Transverse colon (tissue), 3 donors: Measurements from ENCODE around the gene PLCB1.

Experiments used
- POLR2A ChIP-seq: fragments of 450-650 bp; IDR thresholded peaks from one replicate; pipeline ENCODE4 v1.6.1; 2016; ENCODE audit warnings: antibody characterized with exemption, mild to moderate bottlenecking, moderate library complexity
- TF ChIP-seq, protein P1 (sequence below), 5 experiments: fragments of 200-600 bp in 3 of 5; fragments of 450-650 bp in 2 of 5; sonication (generic) in 3 of 5; IDR thresholded peaks; 1 replicate in 2 of 5; 2 replicates in 3 of 5; pipeline ENCODE4 v1.5.1; 2016 to 2017; ENCODE audit warnings: antibody characterized with exemption in 5 of 5, inconsistent platforms in 3 of 5, mild to moderate bottlenecking in 2 of 5, moderate library complexity in 1 of 5

DNA sequence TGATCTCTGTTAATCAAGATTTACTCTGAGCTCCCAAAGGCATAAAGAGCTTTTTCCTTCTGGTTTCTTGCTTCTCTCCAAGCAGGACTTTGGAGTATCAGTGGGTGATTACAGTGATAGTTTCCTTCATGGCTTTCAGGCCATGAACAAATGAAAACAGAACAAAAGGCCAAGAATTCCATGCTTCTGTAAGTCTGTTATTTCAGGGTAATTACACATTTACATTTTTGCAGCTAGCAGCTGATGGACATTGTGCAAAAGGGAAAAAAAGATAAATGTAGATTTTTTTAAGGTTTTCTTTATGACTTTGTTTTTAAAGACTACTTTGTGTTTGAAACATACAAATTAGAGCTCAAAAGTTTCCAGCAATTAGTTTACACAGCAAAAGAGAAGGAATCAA lies 441.6 kb downstream of the PLCB1 start:
- TF ChIP-seq, protein P1, sequence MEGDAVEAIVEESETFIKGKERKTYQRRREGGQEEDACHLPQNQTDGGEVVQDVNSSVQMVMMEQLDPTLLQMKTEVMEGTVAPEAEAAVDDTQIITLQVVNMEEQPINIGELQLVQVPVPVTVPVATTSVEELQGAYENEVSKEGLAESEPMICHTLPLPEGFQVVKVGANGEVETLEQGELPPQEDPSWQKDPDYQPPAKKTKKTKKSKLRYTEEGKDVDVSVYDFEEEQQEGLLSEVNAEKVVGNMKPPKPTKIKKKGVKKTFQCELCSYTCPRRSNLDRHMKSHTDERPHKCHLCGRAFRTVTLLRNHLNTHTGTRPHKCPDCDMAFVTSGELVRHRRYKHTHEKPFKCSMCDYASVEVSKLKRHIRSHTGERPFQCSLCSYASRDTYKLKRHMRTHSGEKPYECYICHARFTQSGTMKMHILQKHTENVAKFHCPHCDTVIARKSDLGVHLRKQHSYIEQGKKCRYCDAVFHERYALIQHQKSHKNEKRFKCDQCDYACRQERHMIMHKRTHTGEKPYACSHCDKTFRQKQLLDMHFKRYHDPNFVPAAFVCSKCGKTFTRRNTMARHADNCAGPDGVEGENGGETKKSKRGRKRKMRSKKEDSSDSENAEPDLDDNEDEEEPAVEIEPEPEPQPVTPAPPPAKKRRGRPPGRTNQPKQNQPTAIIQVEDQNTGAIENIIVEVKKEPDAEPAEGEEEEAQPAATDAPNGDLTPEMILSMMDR (IDR thresholded peaks at IDR 0.05), result no peak
- no peak for TF ChIP-seq POLR2A
